Fibroblast of lung (primary cell): ENCODE measurements around the gene IGSF9.

Experiments used
- EZH2 ChIP-seq: IDR thresholded peaks from 2 replicates; pipeline ENCODE4 v1.5.1; 2012; ENCODE audit warnings: low read length, control low read depth, mild to moderate bottlenecking; ENCODE audit errors: missing control alignments
- TF ChIP-seq, protein P1 (sequence below), 2 donors: IDR thresholded peaks in 1 of 2; conservative IDR thresholded peaks in 1 of 2; 1 replicate in 1 of 2; 2 replicates in 1 of 2; pipeline ENCODE4 v1.5.1; 2011 to 2012; ENCODE audit warnings: low read length in 2 of 2, control low read depth in 1 of 2, inconsistent platforms in 1 of 2, low read depth in 1 of 2, mild to moderate bottlenecking in 1 of 2

DNA sequence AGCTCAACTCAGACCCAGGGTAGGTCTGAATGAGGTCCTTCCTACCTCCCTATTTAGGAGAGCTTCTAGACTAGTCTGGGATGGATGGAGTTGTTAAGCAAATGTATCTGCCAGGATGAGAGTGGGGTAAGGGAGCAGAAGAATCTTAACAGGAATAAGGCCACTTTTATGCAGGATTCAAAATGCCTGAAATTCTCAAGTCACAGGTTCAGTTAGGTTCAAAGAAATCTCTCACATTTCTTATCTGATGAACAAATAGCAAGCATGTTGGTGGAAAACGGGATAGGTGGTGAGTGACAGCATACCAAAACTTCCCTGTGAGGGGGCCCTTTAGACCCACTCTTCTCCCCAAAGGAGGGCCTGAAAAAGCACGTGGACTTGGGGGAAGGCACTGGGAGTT lies 5.6 kb upstream of the IGSF9 start:
- TF ChIP-seq EZH2 = no peak
- TF ChIP-seq, protein P1, sequence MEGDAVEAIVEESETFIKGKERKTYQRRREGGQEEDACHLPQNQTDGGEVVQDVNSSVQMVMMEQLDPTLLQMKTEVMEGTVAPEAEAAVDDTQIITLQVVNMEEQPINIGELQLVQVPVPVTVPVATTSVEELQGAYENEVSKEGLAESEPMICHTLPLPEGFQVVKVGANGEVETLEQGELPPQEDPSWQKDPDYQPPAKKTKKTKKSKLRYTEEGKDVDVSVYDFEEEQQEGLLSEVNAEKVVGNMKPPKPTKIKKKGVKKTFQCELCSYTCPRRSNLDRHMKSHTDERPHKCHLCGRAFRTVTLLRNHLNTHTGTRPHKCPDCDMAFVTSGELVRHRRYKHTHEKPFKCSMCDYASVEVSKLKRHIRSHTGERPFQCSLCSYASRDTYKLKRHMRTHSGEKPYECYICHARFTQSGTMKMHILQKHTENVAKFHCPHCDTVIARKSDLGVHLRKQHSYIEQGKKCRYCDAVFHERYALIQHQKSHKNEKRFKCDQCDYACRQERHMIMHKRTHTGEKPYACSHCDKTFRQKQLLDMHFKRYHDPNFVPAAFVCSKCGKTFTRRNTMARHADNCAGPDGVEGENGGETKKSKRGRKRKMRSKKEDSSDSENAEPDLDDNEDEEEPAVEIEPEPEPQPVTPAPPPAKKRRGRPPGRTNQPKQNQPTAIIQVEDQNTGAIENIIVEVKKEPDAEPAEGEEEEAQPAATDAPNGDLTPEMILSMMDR (conservative IDR thresholded peaks at IDR 0.05 in 1 of 2, IDR thresholded peaks at IDR 0.05 in 1 of 2; ENCODE audit: low read depth in 1 of 2, low read length in 2 of 2) = no peak
